Kidney (tissue), 14 donors: ENCODE data around the gene ODC1. TPM values are rescaled to one million over a fixed set of nuclear protein-coding genes. Genes with fewer than 3 reads are reported as not detected.

Experiments
- DNase-seq, 5 donors: peaks; one replicate each; pipeline ENCODE4 v3.0.0-alpha.2; 2013 to 2020
- FAIRE-seq: peaks from 2 replicates; lab custom pipeline; 2012; peaks lifted over from hg19 to GRCh38; lab: Jason Lieb, UNC
- H3K27ac ChIP-seq, 2 donors: one replicate each; pipeline ENCODE4 v1.7.0; 2013; ENCODE audit warnings: low read depth in 2 of 2, low read length in 2 of 2, inconsistent platforms in 1 of 2
- H3K27me3 ChIP-seq: one replicate; pipeline ENCODE4 v1.7.1; 2013; ENCODE audit warnings: low read length, inconsistent platforms; ENCODE audit not compliant: control insufficient read depth, insufficient read depth
- H3K36me3 ChIP-seq, 3 donors: one replicate each; pipeline versions ENCODE4 v1.7.0 to v1.7.1; 2013; ENCODE audit warnings: low read length in 3 of 3, control low read depth in 1 of 3, inconsistent platforms in 1 of 3; ENCODE audit not compliant: insufficient read depth in 3 of 3, control insufficient read depth in 2 of 3
- H3K4me1 ChIP-seq, 3 donors: one replicate each; pipeline versions ENCODE4 v1.7.0 to v1.7.1; 2013; ENCODE audit warnings: low read length in 3 of 3, inconsistent platforms in 1 of 3, low read depth in 1 of 3; ENCODE audit not compliant: control insufficient read depth in 2 of 3, insufficient read depth in 2 of 3
- H3K4me3 ChIP-seq, 3 donors: one replicate each; pipeline versions ENCODE4 v1.7.0 to v1.8.1; 2013; ENCODE audit warnings: low read length in 3 of 3, control low read depth in 1 of 3, inconsistent platforms in 1 of 3
- H3K9ac ChIP-seq, 3 donors: one replicate each; pipeline versions ENCODE4 v1.7.0 to v1.7.1; 2013; ENCODE audit warnings: low read length in 3 of 3, control low read depth in 1 of 3, inconsistent platforms in 1 of 3
- H3K9me3 ChIP-seq, 3 donors: one replicate each; pipeline versions ENCODE4 v1.7.0 to v1.7.1; 2013; ENCODE audit warnings: low read length in 3 of 3, control low read depth in 1 of 3, inconsistent platforms in 1 of 3; ENCODE audit not compliant: control insufficient read depth in 2 of 3, insufficient read depth in 1 of 3
- intact Hi-C: fragments of 100-400 bp; cut with DNase I; formaldehyde crosslinking; loops from one replicate; pipeline ENCODE4 v1.11.1; 2022
- polyA plus RNA-seq: library from polyadenylated mRNA; stranded (reverse); fragments of 350-450 nt; fragmentation: Illumina TruSeq; extraction: RNeasy Lipid Tissue Mini Kit (QIAGEN cat#74804); gene quantifications from one replicate; pipeline ENCODE4 v1.2.3, GENCODE V29; 2014; ENCODE audit warnings: low read depth, low replicate concordance; ENCODE audit not compliant: insufficient read depth
- total RNA-seq: library from RNA; stranded (reverse); fragmentation: NEBNext Ultra II Directional; extraction: Animal tissue kit (Norgen Biotek cat#: 25700); gene quantifications from one replicate; pipeline ENCODE4 v1.2.1, GENCODE V29; 2021
- TF ChIP-seq, protein P1 (sequence below): IDR thresholded peaks from 3 replicates; pipeline ENCODE4 v1.5.1; 2012; ENCODE audit warnings: mild to moderate bottlenecking, moderate library complexity, borderline replicate concordance; ENCODE audit not compliant: insufficient read depth; ENCODE audit errors: extremely low read depth
- donor health status: control.
- donor health status: control.
- donor health status: control.
- donor health status: control.
- donor health status: control.
- donor health status: DM: yes; HTN: yes; CAD: no.
- donor health status: Normal renal cell carcinoma (clear cell type).

Gene ODC1
- total and polyA plus RNA-seq, 2 donors from 2014 or later: 94.4 to 97.5 TPM

DNA sequence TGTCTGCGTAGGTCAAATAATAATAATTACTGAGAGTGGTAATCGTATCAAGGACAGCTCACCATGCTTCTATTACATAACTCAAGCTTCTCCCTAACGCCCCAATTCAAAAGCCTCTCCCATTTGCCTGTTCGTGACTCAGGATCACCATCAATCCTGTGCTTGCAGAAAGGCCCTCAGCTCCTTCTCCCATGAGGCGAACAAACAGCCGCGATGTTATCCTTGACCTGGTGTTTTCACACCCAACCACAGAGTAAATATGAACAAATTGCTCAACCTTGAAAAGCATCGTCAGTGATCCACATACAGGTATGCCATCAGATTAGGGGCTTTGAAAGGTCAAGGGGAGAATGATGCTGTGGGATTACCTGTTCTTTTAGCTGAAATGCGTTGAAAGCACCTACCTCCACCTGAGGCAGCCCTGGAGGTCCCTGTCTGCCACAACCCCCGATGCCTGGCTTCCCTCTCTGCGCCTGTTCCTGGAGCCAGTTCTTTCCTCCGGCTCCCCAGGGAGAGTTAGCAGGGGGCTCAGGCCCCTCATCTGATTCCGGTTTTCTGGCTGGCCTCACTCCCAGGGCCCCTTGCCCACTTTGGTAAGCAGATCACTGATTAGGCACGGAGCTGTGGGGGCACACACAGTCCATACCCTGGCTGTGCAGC is 39.1 kb upstream of the ODC1 start:
- Histone ChIP-seq H3K27ac (no peak overlapping the region), H3K36me3 (no peaks in the 10 kb centered on the region), H3K4me1 (peaks cover 0 to 3% (median 0%) of the 10 kb centered on the region in 3 donors), H3K9ac (no peak overlapping the region), H3K27me3 (no peaks in the 10 kb centered on the region), H3K9me3 (no peaks in the 10 kb centered on the region), H3K4me3 (no peak overlapping the region)
- no peak for FAIRE-seq
- intact Hi-C loops: no loop called here
- TF ChIP-seq, protein P1, sequence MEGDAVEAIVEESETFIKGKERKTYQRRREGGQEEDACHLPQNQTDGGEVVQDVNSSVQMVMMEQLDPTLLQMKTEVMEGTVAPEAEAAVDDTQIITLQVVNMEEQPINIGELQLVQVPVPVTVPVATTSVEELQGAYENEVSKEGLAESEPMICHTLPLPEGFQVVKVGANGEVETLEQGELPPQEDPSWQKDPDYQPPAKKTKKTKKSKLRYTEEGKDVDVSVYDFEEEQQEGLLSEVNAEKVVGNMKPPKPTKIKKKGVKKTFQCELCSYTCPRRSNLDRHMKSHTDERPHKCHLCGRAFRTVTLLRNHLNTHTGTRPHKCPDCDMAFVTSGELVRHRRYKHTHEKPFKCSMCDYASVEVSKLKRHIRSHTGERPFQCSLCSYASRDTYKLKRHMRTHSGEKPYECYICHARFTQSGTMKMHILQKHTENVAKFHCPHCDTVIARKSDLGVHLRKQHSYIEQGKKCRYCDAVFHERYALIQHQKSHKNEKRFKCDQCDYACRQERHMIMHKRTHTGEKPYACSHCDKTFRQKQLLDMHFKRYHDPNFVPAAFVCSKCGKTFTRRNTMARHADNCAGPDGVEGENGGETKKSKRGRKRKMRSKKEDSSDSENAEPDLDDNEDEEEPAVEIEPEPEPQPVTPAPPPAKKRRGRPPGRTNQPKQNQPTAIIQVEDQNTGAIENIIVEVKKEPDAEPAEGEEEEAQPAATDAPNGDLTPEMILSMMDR: no peak
- no peak for DNase-seq

DNA sequence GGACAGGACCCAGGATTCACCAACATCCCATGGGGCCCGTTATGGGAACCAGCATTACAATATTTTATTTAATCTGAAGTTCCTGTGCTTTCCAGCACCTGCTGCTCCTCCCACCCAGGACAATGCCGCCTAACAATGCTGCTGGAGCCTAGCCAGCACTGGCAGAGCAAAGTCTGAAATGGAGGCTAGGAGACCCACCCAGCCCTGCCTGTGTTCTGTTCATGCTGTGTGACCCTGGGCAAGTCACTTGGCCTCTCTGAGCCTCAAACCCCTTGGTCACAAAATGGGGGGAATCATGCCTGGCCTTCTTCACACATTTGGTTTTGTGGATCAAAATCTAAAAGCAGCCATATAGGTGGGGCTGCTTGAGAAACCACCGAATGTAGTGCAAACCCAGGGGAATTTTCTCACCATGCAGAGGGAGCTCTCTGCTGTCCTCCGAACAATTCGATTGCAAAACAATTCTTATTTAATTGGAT is 38.5 kb upstream of the ODC1 start:
- DNase-seq (no peak), FAIRE-seq (no peak)
- Histone ChIP-seq H3K4me3 (no peak overlapping the region), H3K27ac (no peak overlapping the region), H3K4me1 (peaks cover 0 to 3% (median 0%) of the 10 kb centered on the region in 3 donors), H3K9ac (no peak overlapping the region), H3K27me3 (no peaks in the 10 kb centered on the region), H3K36me3 (no peaks in the 10 kb centered on the region), H3K9me3 (no peaks in the 10 kb centered on the region)
- TF ChIP-seq, protein P1: no peak
- intact Hi-C loops: no loop called here

DNA sequence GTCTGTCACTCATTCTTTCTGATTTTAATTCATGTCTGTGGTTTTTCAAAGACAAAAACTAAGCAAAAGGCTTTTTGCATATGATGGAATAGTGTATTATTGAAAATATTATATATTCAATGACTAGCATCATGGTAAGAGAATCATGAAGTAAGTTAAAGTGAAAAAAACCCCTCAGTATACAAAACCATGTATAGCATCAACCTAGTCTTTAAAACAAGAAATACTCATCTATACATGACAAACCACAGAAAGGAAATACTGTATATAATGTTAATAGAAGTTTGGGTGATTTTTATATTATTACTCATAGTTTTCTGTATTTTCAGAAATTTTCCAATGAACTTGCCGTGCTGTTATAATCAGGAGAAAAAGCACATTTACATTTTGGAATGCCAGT is 38.0 kb upstream of the ODC1 start:
- Histone ChIP-seq H3K4me3 (no peak overlapping the region), H3K36me3 (no peaks in the 10 kb centered on the region), H3K4me1 (peaks cover 0 to 3% (median 0%) of the 10 kb centered on the region in 3 donors), H3K9me3 (no peaks in the 10 kb centered on the region), H3K9ac (no peak overlapping the region), H3K27ac (no peak overlapping the region), H3K27me3 (no peaks in the 10 kb centered on the region)
- intact Hi-C loops: no loop called here
- TF ChIP-seq, protein P1: no peak
- no peak for DNase-seq
- FAIRE-seq: no peak

DNA sequence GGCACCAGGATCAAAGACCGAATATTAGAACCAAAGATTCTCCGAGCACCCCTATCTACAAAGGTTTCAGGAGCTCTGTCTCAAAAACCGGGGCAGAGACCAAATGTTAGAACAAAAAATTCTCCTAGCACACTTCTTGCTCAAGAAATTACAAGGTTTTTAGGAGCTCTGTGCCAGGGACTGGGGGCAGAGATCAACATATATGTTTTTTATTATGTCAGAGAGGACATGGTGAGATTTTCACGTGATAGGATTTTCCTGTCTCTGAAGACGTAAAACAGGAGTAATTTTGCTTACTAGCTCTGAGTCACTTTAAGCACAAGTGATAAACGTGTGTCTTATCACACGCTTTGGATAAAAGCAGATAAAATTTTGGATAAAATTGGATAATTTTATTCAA is 34.8 kb upstream of the ODC1 start:
- H3K27me3 ChIP-seq: no peaks in the 10 kb centered on the region
- H3K4me3 ChIP-seq: no peak overlapping the region
- DNase-seq (no peak), FAIRE-seq (no peak)
- H3K9me3 ChIP-seq: no peaks in the 10 kb centered on the region
- intact Hi-C loops: no loop called here
- H3K36me3 ChIP-seq: no peaks in the 10 kb centered on the region
- no peak overlapping the region for H3K27ac ChIP-seq
- H3K9ac ChIP-seq: no peak overlapping the region
- H3K4me1 ChIP-seq: no peaks in the 10 kb centered on the region
- TF ChIP-seq, protein P1: no peak
